Naive thymus-derived CD4-positive, alpha-beta T cell (primary cell): ENCODE measurements around the gene ADGRE3. TPM values are rescaled to one million over a fixed set of nuclear protein-coding genes. Genes with fewer than 3 reads are reported as not detected.

Source experiments
- ATAC-seq: fragments of 150-1000 bp; cut with Tn5 transposase; 2 replicates; pipeline ENCODE4 v1.10.0; 2021; ENCODE audit warnings: mild to moderate bottlenecking, moderate library complexity
- CTCF ChIA-PET: fragments of 350-600 bp; sonication (Branson Sonifier 250); formaldehyde crosslinking; loops from one replicate; lab custom pipeline; 2021; ENCODE audit warnings: antibody characterized with exemption; lab: Charles Lee
- POLR2A ChIA-PET: fragments of 350-600 bp; sonication (Branson Sonifier 250); formaldehyde crosslinking; loops from one replicate; lab custom pipeline; 2021; ENCODE audit warnings: antibody characterized with exemption, inconsistent platforms; lab: Charles Lee
- DNase-seq, 9 donors: peaks; one replicate each; pipeline versions ENCODE4 v3.0.0 to v3.0.0-alpha.2; 2020 to 2022; ENCODE audit warnings: mixed read lengths in 1 of 9
- H3K27ac ChIP-seq: one replicate; pipeline ENCODE4 v1.7.0; 2013; ENCODE audit warnings: mild to moderate bottlenecking, low read depth, low read length, moderate library complexity
- H3K27me3 ChIP-seq, 2 donors: one replicate each; pipeline ENCODE4 v1.7.0; 2013; ENCODE audit warnings: low read length in 2 of 2, mild to moderate bottlenecking in 2 of 2, moderate library complexity in 2 of 2; ENCODE audit not compliant: control insufficient read depth in 2 of 2, insufficient read depth in 2 of 2
- H3K36me3 ChIP-seq, 3 experiments: 1 replicate in 2 of 3; 2 replicates in 1 of 3; pipeline ENCODE4 v1.7.0; 2013; ENCODE audit warnings: low read length in 3 of 3, mild to moderate bottlenecking in 3 of 3, moderate library complexity in 1 of 3; ENCODE audit not compliant: insufficient read depth in 3 of 3, control insufficient read depth in 2 of 3
- H3K4me1 ChIP-seq, 2 donors: one replicate each; pipeline ENCODE4 v1.7.0; 2013; ENCODE audit warnings: low read length in 2 of 2, mild to moderate bottlenecking in 2 of 2, moderate library complexity in 1 of 2; ENCODE audit not compliant: control insufficient read depth in 2 of 2, insufficient read depth in 2 of 2
- H3K4me3 ChIP-seq: 2 replicates; pipeline ENCODE4 v1.7.0; 2013; ENCODE audit warnings: mild to moderate bottlenecking, low read length
- H3K9me3 ChIP-seq, 3 experiments: 1 replicate in 2 of 3; 2 replicates in 1 of 3; pipeline ENCODE4 v1.7.0; 2013; ENCODE audit warnings: low read length in 3 of 3; ENCODE audit not compliant: control insufficient read depth in 2 of 3
- H3K27ac Mint-ChIP-seq, 9 donors: one replicate each; pipeline ENCODE4 v1.8.0; 2020 to 2022; ENCODE audit warnings: mixed read lengths in 9 of 9, mild to moderate bottlenecking in 8 of 9, moderate library complexity in 5 of 9, inconsistent platforms in 2 of 9
- H3K27me3 Mint-ChIP-seq, 5 donors: one replicate each; pipeline ENCODE4 v1.8.0; 2021 to 2022; ENCODE audit warnings: mixed read lengths in 5 of 5, mild to moderate bottlenecking in 1 of 5
- H3K36me3 Mint-ChIP-seq, 5 donors: one replicate each; pipeline ENCODE4 v1.8.0; 2020 to 2022; ENCODE audit warnings: mixed read lengths in 5 of 5, mild to moderate bottlenecking in 3 of 5, inconsistent platforms in 1 of 5
- H3K4me1 Mint-ChIP-seq, 7 donors: one replicate each; pipeline ENCODE4 v1.8.0; 2020 to 2022; ENCODE audit warnings: mixed read lengths in 7 of 7, mild to moderate bottlenecking in 3 of 7, inconsistent platforms in 1 of 7
- H3K4me3 Mint-ChIP-seq, 10 donors: one replicate each; pipeline ENCODE4 v1.8.0; 2020 to 2022; ENCODE audit warnings: mild to moderate bottlenecking in 10 of 10, mixed read lengths in 10 of 10, moderate library complexity in 6 of 10, inconsistent platforms in 2 of 10
- H3K9me3 Mint-ChIP-seq, 11 donors: one replicate each; pipeline ENCODE4 v1.8.0; 2020 to 2022; ENCODE audit warnings: mixed read lengths in 11 of 11, mild to moderate bottlenecking in 4 of 11, inconsistent platforms in 1 of 11, moderate library complexity in 1 of 11
- intact Hi-C, 2 donors: fragments of 100-400 bp; cut with micrococcal nuclease; formaldehyde crosslinking; loops; one replicate each; pipeline ENCODE4 v1.15.1; 2023
- polyA plus RNA-seq, 2 donors: library from polyadenylated mRNA; unstranded; fragments of 300-500 nt; fragmentation: Illumina TruSeq; gene quantifications; one replicate each; pipeline ENCODE4 v1.2.3, GENCODE V29; 2021
- total RNA-seq, 6 experiments: library from RNA in 5 of 6; stranded (reverse) in 5 of 6; gene quantifications; 1 replicate in 5 of 6; 2 replicates in 1 of 6; pipeline ENCODE4 v1.2.3 and lab custom pipeline; 2021 to 2026

The ADGRE3 gene
- total and polyA plus RNA-seq, 7 experiments from 2014 or later, result 1.0 to 4.9 TPM; not detected in 5

- no peak overlapping the region for H3K27ac ChIP-seq
- H3K36me3 ChIP-seq, result peaks cover 0 to 89% (median 30%) of the 10 kb centered on the region in 3 experiments
- Mint-ChIP-seq H3K27me3 (no peaks in the 10 kb centered on the region), H3K9me3 (peaks cover 0 to 6% (median 0%) of the 10 kb centered on the region in 11 donors), H3K36me3 (peaks cover 22 to 95% (median 70%) of the 10 kb centered on the region in 5 donors), H3K4me1 (peaks cover 0 to 2% (median 0%) of the 10 kb centered on the region in 7 donors), H3K27ac (peak overlapping the region in 1 of 9 donors; percentile 32), H3K4me3 (peak overlapping the region in 1 of 10 donors; percentile 56)
- H3K4me1 ChIP-seq, result no peaks in the 10 kb centered on the region
- H3K9me3 ChIP-seq, result no peaks in the 10 kb centered on the region
- no peak overlapping the region for H3K4me3 ChIP-seq
- no peaks in the 10 kb centered on the region for H3K27me3 ChIP-seq
- DNase-seq (no peak), ATAC-seq (no peak)
- CTCF ChIA-PET, result no interaction called here
- intact Hi-C loops, result no loop called here
- POLR2A ChIA-PET, result no interaction called here
Measured at GRCh38 chr19:14703833-14704232, 29.2 kb upstream of the ADGRE3 start.

GRCh38 chr19:14700711-14701375, 26.2 kb upstream of the ADGRE3 start:
- Histone ChIP-seq H3K27me3 (no peaks in the 10 kb centered on the region), H3K9me3 (no peaks in the 10 kb centered on the region), H3K36me3 (peaks cover 0 to 83% (median 22%) of the 10 kb centered on the region in 3 experiments), H3K4me1 (no peaks in the 10 kb centered on the region), H3K27ac (no peak overlapping the region), H3K4me3 (no peak overlapping the region)
- no peaks in the 10 kb centered on the region for H3K27me3 Mint-ChIP-seq
- peaks cover 0 to 2% (median 0%) of the 10 kb centered on the region in 7 donors for H3K4me1 Mint-ChIP-seq
- no peak overlapping the region for H3K4me3 Mint-ChIP-seq
- no peak overlapping the region for H3K27ac Mint-ChIP-seq
- intact Hi-C loops, result no loop called here
- H3K36me3 Mint-ChIP-seq, result peaks cover 13 to 83% (median 58%) of the 10 kb centered on the region in 5 donors
- peaks cover 0 to 4% (median 0%) of the 10 kb centered on the region in 11 donors for H3K9me3 Mint-ChIP-seq
- ATAC-seq (no peak), DNase-seq (no peak)
- CTCF ChIA-PET, result no interaction called here
- POLR2A ChIA-PET, result no interaction called here

DNA sequence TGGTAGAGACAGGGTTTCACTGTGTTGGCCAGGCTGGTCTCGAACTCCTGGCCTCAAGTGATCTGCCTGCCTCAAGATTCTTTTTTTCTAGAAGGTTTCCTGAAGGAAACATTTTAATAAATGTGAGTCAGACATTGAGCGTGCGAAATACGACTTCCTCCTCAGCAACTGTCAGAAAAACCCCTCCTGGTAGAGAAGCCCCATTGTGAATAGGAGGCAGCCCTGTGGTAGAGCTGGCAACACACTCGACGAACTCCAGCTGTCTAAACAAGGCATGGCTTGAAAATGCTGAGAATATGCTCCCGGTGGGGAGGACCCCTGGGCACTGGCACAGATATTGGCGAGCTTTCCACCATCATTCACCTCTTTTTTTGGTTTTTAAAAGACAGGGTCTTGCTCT, 25.0 kb upstream of the ADGRE3 start:
- no peak overlapping the region for H3K27ac ChIP-seq
- CTCF ChIA-PET, result no interaction called here
- H3K4me1 ChIP-seq, result no peaks in the 10 kb centered on the region
- Mint-ChIP-seq H3K4me1 (peaks cover 0 to 2% (median 0%) of the 10 kb centered on the region in 7 donors), H3K36me3 (peaks cover 7 to 82% (median 51%) of the 10 kb centered on the region in 5 donors), H3K27ac (no peak overlapping the region), H3K27me3 (no peaks in the 10 kb centered on the region), H3K9me3 (peaks cover 0 to 4% (median 0%) of the 10 kb centered on the region in 11 donors), H3K4me3 (no peak overlapping the region)
- H3K4me3 ChIP-seq, result no peak overlapping the region
- H3K27me3 ChIP-seq, result no peaks in the 10 kb centered on the region
- DNase-seq (no peak), ATAC-seq (no peak)
- no peaks in the 10 kb centered on the region for H3K9me3 ChIP-seq
- H3K36me3 ChIP-seq, result peaks cover 0 to 81% (median 21%) of the 10 kb centered on the region in 3 experiments
- intact Hi-C loops, result no loop called here
- POLR2A ChIA-PET, result interaction anchor here (0.7 kb wide), 1 partner anchor 1239 kb away, joined by 4 read pairs; no protein-coding TSS in a partner anchor

DNA sequence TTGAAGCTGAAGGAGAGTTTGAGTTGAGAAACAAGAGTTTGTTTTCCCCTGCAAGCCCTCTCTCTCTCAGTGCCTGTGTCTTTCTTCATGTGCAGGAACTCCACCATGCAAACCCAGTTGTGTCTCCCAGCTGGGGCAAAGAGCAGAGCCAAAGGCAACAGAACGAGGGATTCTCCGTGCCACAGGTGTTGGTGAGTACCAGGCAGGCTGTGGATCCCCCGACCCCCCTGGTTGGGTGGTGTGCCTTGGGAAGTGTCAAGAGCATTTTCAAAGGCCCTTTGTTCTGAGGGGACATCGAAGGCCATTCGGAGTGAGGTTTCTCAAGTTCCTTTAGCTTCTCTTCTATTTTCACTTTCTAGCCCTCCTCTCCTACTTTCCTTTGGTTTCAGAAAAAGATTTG, 20.8 kb upstream of the ADGRE3 start:
- Histone ChIP-seq H3K4me3 (no peak overlapping the region), H3K36me3 (peaks cover 0 to 54% (median 11%) of the 10 kb centered on the region in 3 experiments), H3K4me1 (peaks cover 3 to 9% of the 10 kb centered on the region in 2 donors), H3K27me3 (no peaks in the 10 kb centered on the region), H3K9me3 (no peaks in the 10 kb centered on the region), H3K27ac (no peak overlapping the region)
- no peaks in the 10 kb centered on the region for H3K9me3 Mint-ChIP-seq
- H3K36me3 Mint-ChIP-seq, result peaks cover 4 to 45% (median 24%) of the 10 kb centered on the region in 5 donors
- ChIA-PET CTCF (interaction anchor here (0.6 kb wide), 1 partner anchor 182 kb away, joined by 3 read pairs; no protein-coding TSS in a partner anchor), POLR2A (no interaction called here)
- peaks cover 5 to 15% (median 13%) of the 10 kb centered on the region in 7 donors for H3K4me1 Mint-ChIP-seq
- H3K4me3 Mint-ChIP-seq, result no peak overlapping the region
- H3K27ac Mint-ChIP-seq, result peak overlapping the region in 1 of 9 donors; percentile 32
- ATAC-seq (no peak), DNase-seq (no peak)
- no peaks in the 10 kb centered on the region for H3K27me3 Mint-ChIP-seq
- intact Hi-C loops, result no loop called here

DNA sequence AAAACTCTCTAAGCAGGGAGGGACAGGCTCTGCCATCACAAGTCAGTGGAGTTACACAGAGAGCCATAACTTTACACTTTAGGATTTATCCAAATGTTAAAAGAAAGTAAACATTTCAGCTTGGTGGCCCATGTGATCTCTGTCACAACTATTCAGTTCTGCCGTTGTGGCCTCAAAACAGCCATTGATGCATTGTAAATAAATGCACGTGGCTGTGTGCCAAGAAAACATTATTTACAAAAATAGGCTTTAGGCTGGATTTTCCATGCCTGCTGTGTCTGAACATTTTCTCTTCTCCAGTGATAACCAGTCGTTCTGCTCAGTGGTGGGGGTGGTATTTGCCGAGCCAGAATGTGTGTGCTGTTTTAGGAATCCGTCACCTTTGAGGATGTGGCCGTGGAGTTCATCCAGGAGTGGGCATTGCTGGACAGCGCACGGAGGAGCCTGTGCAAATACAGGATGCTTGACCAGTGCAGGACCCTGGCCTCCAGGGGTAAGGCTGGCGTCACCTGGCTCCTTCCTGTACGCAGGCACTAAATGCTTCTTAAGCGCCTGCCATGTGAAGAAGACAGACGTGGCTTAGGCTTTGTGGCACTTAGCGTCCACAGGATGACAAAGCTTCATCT, 20.1 kb upstream of the ADGRE3 start:
- ChIA-PET CTCF (no interaction called here), POLR2A (no interaction called here)
- intact Hi-C loops, result no loop called here
- Mint-ChIP-seq H3K9me3 (no peaks in the 10 kb centered on the region), H3K4me1 (peaks cover 5 to 18% (median 16%) of the 10 kb centered on the region in 7 donors), H3K4me3 (no peak overlapping the region), H3K27ac (no peak overlapping the region), H3K36me3 (peaks cover 4 to 38% (median 20%) of the 10 kb centered on the region in 5 donors), H3K27me3 (peaks cover 0 to under 1% (median 0%) of the 10 kb centered on the region in 5 donors)
- no peak for ATAC-seq
- peaks cover 0 to 47% (median 10%) of the 10 kb centered on the region in 3 experiments for H3K36me3 ChIP-seq
- H3K4me1 ChIP-seq, result peaks cover 6 to 12% of the 10 kb centered on the region in 2 donors
- H3K27ac ChIP-seq, result no peak overlapping the region
- H3K4me3 ChIP-seq, result no peak overlapping the region
- no peak for DNase-seq
- H3K27me3 ChIP-seq, result no peaks in the 10 kb centered on the region
- no peaks in the 10 kb centered on the region for H3K9me3 ChIP-seq

DNA sequence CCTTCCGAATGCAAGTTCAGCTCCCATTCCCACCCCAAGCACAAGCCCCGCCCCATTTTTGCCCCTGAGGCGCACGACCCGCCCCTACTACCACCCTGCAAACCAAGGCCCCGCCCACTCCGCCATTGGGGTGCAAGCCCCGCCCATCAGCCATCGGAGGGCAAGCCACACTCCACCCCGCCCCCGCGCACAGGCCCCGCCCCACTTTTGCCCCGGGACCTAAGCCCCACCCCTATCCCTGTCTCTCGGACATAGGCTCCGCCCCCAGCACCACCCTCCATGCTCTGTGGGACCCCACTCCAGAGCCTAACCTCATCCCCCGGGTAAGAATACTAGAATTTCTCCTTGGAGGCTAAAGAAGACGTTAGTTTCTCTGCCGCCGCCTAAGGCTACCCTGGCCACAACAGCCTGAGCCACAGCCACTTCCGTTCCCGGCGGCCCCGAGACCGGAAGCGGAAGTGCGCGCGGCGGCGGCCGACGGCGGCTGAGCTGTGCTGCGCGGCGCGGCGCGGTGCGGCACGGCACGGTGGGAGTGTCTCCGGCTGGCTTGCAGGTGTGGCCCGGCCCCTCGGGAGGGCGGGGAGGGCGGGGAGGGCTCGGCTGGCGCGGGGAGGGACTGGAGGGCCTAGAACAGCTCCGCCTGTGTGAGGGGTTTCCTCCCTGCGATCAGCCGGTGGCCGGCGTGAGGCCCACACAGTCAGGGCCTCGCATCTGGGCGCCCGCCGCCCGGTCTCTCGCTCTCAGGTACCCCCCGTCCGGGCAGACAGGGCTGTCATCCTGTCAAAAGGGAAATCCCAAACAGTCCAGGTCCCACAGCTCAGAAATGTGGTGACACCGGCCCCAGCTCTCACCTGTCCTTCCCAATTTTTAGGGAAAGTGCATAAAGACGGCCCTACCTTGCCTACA, 15.2 kb upstream of the ADGRE3 start, which contains the start of gene ZNF333:
Gene ZNF333, plus strand, starts transcription at position 451 of the 906 bp plus-strand sequence. CDS start 3,444 bp downstream, outside the sequence.
- H3K4me3 Mint-ChIP-seq, result peak within 1 kb of the TSS; percentile 81 to 99 (median 94)
- DNase-seq (peak; percentile 92 to 99 (median 96)), ATAC-seq (peak; percentile 94)
- ChIA-PET POLR2A (interaction anchor here (0.6 to 2.4 kb wide), 6 partner anchors 113 to 958 kb away, joined by 3 to 17 read pairs (median 3); partner anchors contain the start of genes DNAJB1 and NDUFB7), CTCF (interaction anchor here (7.7 kb wide), 1 partner anchor 117 kb away, joined by 60 read pairs; the partner anchor contains the start of gene NDUFB7)
- no peaks in the 10 kb centered on the region for H3K9me3 ChIP-seq
- no peaks in the 10 kb centered on the region for H3K27me3 ChIP-seq
- peaks cover 0 to 12% (median 4%) of the 10 kb centered on the region in 3 experiments for H3K36me3 ChIP-seq
- peaks cover 0 to 7% (median 0%) of the 10 kb centered on the region in 5 donors for H3K36me3 Mint-ChIP-seq
- H3K27ac Mint-ChIP-seq, result peak within 1 kb of the TSS; percentile 93 to 100 (median 99)
- H3K4me3 ChIP-seq, result peak within 1 kb of the TSS; percentile 93
- H3K4me1 ChIP-seq, result peaks cover 6 to 16% of the 10 kb centered on the region in 2 donors
- peaks cover 0 to 2% (median 0%) of the 10 kb centered on the region in 5 donors for H3K27me3 Mint-ChIP-seq
- peaks cover 5 to 26% (median 23%) of the 10 kb centered on the region in 7 donors for H3K4me1 Mint-ChIP-seq
- intact Hi-C loops, result loop anchor here (1.0 to 10.0 kb wide), 9 partner anchors 118 to 1147 kb away; partner anchors contain the start of genes NDUFB7 (in 2 of the 2), ASF1B (in 1 of the 2), DNAJB1 (in 1 of the 2) and MISP3 (in 1 of the 2)
- no peaks in the 10 kb centered on the region for H3K9me3 Mint-ChIP-seq
- H3K27ac ChIP-seq, result peak within 1 kb of the TSS; percentile 97
